Adipose tissue (tissue), 3 donors: Measurements from ENCODE around the gene DMAC1. TPM values are rescaled to one million over a fixed set of nuclear protein-coding genes. Genes with fewer than 3 reads are reported as not detected.

Experiments used
- H3K27ac ChIP-seq: one replicate; pipeline ENCODE4 v1.5.1; 2013; ENCODE audit warnings: low read depth, low read length
- WGBS, 3 donors: extraction: QIAGEN DNeasy Blood & Tissue Kit; methylation state at CpG; one replicate each; pipeline ENCODE4 v1.1.7; 2013; 5-methylcytosine and 5-hydroxymethylcytosine counted together
- polyA plus RNA-seq, 3 donors: library from polyadenylated mRNA; stranded (reverse); fragments of 200-250 nt; gene quantifications; one replicate each; pipeline ENCODE4 v1.2.3, GENCODE V29; 2013
- donor health status: healthy with polysubstance abuse.
- donor health status: Bipolar disorder and iron deficiency.
- donor health status: healthy.

DMAC1 gene
- polyA plus RNA-seq, 3 donors = 8.8 to 17.3 (median 14.0) TPM

- 90 to 98% (median 93%) methylated on average over 3 of the region's 3 CpGs for WGBS, 3 donors
- H3K27ac ChIP-seq = no peak overlapping the region
Observed at GRCh38 chr9:7788772-7789171, 10.8 kb downstream of the DMAC1 start.

GRCh38 chr9:7785813-7786212 lies 13.8 kb downstream of the DMAC1 start:
- WGBS, 3 donors = 71 to 95% (median 90%) methylated on average over 3 of the region's 3 CpGs

GRCh38 chr9:7784472-7784871 lies 15.1 kb downstream of the DMAC1 start:
- H3K27ac ChIP-seq = no peak overlapping the region
- WGBS, 3 donors = 80 to 87% (median 83%) methylated on average over 6 of the region's 6 CpGs

More at GRCh38 chr9:7785813-7786212, 13.8 kb downstream of the DMAC1 start:
- H3K27ac ChIP-seq = no peak overlapping the region

GRCh38 chr9:7783635-7784063 lies 15.9 kb downstream of the DMAC1 start:
- H3K27ac ChIP-seq = no peak overlapping the region
- 84 to 93% (median 92%) methylated on average over 5 of the region's 5 CpGs for WGBS, 3 donors

GRCh38 chr9:7782400-7783120 lies 17.0 kb downstream of the DMAC1 start:
- 63 to 75% (median 65%) methylated on average over 3 of the region's 3 CpGs for WGBS, 3 donors
- no peak overlapping the region for H3K27ac ChIP-seq

GRCh38 chr9:7780261-7780988 lies 19.2 kb downstream of the DMAC1 start:
- 51 to 65% (median 58%) methylated on average over 3 of the region's 3 CpGs for WGBS, 3 donors
- H3K27ac ChIP-seq = no peak overlapping the region

- no peak overlapping the region for H3K27ac ChIP-seq
- WGBS, 3 donors = 82 to 95% (median 90%) methylated on average over 2 of the region's 2 CpGs
Observed at GRCh38 chr9:7778851-7779600, 20.6 kb downstream of the DMAC1 start.

GRCh38 chr9:7777771-7778170 lies 21.8 kb downstream of the DMAC1 start:
- H3K27ac ChIP-seq = no peak overlapping the region
- WGBS, 3 donors = 45 to 80% (median 76%) methylated on average over 1 of the region's 1 CpG

- no peak overlapping the region for H3K27ac ChIP-seq
- 14 to 43% (median 20%) methylated on average over 2 of the region's 2 CpGs for WGBS, 3 donors
Observed at GRCh38 chr9:7770111-7770510, 29.5 kb downstream of the DMAC1 start.

- H3K27ac ChIP-seq = no peak overlapping the region
- 58 to 76% (median 66%) methylated on average over 3 of the region's 3 CpGs for WGBS, 3 donors
Observed at GRCh38 chr9:7762600-7762999, 37.0 kb downstream of the DMAC1 start.

- H3K27ac ChIP-seq = no peak overlapping the region
- 42 to 61% (median 47%) methylated on average over 1 of the region's 1 CpG for WGBS, 3 donors
Observed at GRCh38 chr9:7760014-7760415, 39.6 kb downstream of the DMAC1 start.

GRCh38 chr9:7756088-7756487 lies 43.5 kb downstream of the DMAC1 start:
- no peak overlapping the region for H3K27ac ChIP-seq

- WGBS, 3 donors = 64 to 81% (median 72%) methylated on average over 2 of the region's 2 CpGs
- no peak overlapping the region for H3K27ac ChIP-seq
Observed at GRCh38 chr9:7752481-7752880, 47.1 kb downstream of the DMAC1 start.
